ENCODE measurements around the gene CMC4.

DNA sequence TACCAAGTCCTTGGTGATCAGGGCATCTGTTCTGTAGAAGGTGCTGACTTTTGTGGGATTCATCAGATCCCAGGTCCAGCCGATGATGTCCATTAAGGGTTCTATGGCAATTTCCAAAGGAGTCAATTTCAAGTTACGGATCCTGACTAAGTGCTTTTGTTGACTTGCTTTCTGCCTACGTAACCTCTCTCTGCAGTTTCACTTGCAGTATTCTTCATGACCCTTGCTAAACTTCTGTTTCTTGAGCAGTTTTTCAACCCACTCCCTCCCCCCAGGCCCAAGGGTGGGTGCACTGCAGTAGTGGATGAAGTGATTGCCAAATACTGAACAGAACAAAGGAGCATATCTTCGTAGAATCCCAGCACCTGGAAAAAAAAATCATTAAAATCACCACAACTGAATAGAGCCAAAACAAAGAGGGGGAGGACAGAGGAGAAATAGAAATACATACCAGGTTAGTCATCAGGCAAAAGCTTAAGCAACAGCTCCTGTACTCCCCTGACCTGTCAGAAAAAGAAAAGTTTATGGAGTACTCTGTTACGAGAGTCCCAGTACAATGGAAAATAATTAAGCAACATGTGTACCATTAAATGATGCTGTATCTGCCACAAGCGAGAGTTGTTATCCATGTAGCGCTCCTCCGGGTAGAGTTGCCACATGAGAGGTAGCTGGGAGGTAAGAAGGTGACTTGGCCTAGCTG is 5.8 kb downstream of the CMC4 start:
- TF ChIP-seq, protein P1, sequence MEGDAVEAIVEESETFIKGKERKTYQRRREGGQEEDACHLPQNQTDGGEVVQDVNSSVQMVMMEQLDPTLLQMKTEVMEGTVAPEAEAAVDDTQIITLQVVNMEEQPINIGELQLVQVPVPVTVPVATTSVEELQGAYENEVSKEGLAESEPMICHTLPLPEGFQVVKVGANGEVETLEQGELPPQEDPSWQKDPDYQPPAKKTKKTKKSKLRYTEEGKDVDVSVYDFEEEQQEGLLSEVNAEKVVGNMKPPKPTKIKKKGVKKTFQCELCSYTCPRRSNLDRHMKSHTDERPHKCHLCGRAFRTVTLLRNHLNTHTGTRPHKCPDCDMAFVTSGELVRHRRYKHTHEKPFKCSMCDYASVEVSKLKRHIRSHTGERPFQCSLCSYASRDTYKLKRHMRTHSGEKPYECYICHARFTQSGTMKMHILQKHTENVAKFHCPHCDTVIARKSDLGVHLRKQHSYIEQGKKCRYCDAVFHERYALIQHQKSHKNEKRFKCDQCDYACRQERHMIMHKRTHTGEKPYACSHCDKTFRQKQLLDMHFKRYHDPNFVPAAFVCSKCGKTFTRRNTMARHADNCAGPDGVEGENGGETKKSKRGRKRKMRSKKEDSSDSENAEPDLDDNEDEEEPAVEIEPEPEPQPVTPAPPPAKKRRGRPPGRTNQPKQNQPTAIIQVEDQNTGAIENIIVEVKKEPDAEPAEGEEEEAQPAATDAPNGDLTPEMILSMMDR (IDR thresholded peaks at IDR 0.05) = no peak
- TF ChIP-seq POLR2AphosphoS5 (IDR thresholded peaks at IDR 0.05) (no peak), POLR2A (IDR thresholded peaks at IDR 0.05) (no peak), EP300 (IDR thresholded peaks at IDR 0.05) (no peak)
